Measurements from ENCODE around the gene BCAR1. TPM values are rescaled to one million over a fixed set of nuclear protein-coding genes. Genes with fewer than 3 reads are reported as not detected.
A peak's percentile ranks its signal among the peaks of the same experiment; 100 is the strongest.

The BCAR1 gene
- total and polyA plus RNA-seq, 2 of the 13 experiments (the other 11 are each of a cell fraction or from before 2014, with no cell fraction given), result 48.1 to 51.7 TPM

DNA sequence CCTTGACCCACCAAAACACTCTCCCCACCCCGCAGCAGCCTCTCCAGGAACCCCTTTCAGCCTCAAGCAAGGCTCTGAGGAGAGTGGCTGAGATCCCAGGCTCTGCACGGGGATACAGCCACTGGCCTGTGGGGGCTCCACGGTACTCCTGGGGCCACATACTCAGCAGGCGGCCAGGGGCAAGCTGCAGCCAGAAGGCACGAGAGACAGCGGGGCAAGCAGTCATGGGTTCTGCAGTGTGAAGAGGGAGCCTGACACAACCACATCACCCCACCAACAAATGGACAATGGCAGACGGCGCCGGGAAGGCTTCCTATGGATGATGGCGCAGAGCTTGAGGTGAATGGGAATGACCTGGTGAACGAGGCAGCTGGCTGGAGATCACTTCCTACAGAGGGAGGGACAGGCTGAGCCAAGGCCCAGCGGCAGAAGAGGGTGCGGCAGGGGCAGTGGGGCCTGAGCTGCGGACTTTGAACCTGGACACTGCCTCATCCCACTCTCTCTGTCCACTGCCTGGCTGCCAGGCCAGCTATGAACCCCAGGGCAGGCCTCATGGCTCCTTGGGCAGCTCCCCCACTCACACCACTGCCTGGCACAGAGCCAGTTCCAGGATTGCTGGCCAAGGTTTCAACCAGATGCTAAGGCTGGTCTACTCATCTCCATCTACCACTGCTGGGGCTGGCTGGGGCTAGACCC is 10.8 kb upstream of the BCAR1 start (continued):
- TF ChIP-seq ZNF616 (CRISPR knock-in tag; IDR thresholded peaks at IDR 0.05; ENCODE audit: low read depth), result peak; percentile 74; the same call in 1 of the 2 replicates
- TF ChIP-seq TRIM24 (CRISPR knock-in tag; IDR thresholded peaks at IDR 0.05), result no peak
- no peak for TF ChIP-seq ZNF10 (CRISPR knock-in tag; IDR thresholded peaks at IDR 0.05; ENCODE audit: borderline replicate concordance, low read depth)
- TF ChIP-seq TSC22D2 (CRISPR knock-in tag; IDR thresholded peaks at IDR 0.05; ENCODE audit: borderline replicate concordance), result no peak
- peak; percentile 67; the same call in 1 of the 2 replicates for TF ChIP-seq NCOR1 (IDR thresholded peaks at IDR 0.05; ENCODE audit: borderline replicate concordance, low read length)
- TF ChIP-seq, protein P1, sequence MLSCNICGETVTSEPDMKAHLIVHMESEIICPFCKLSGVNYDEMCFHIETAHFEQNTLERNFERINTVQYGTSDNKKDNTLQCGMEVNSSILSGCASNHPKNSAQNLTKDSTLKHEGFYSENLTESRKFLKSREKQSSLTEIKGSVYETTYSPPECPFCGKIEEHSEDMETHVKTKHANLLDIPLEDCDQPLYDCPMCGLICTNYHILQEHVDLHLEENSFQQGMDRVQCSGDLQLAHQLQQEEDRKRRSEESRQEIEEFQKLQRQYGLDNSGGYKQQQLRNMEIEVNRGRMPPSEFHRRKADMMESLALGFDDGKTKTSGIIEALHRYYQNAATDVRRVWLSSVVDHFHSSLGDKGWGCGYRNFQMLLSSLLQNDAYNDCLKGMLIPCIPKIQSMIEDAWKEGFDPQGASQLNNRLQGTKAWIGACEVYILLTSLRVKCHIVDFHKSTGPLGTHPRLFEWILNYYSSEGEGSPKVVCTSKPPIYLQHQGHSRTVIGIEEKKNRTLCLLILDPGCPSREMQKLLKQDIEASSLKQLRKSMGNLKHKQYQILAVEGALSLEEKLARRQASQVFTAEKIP (CRISPR knock-in tag; IDR thresholded peaks at IDR 0.05; ENCODE audit: borderline replicate concordance), result no peak
- peak; percentile 98 for TF ChIP-seq LCORL (IDR thresholded peaks at IDR 0.05)
- peak; percentile 88 for TF ChIP-seq LCORL (CRISPR knock-in tag; IDR thresholded peaks at IDR 0.05)
- TF ChIP-seq, protein P2, sequence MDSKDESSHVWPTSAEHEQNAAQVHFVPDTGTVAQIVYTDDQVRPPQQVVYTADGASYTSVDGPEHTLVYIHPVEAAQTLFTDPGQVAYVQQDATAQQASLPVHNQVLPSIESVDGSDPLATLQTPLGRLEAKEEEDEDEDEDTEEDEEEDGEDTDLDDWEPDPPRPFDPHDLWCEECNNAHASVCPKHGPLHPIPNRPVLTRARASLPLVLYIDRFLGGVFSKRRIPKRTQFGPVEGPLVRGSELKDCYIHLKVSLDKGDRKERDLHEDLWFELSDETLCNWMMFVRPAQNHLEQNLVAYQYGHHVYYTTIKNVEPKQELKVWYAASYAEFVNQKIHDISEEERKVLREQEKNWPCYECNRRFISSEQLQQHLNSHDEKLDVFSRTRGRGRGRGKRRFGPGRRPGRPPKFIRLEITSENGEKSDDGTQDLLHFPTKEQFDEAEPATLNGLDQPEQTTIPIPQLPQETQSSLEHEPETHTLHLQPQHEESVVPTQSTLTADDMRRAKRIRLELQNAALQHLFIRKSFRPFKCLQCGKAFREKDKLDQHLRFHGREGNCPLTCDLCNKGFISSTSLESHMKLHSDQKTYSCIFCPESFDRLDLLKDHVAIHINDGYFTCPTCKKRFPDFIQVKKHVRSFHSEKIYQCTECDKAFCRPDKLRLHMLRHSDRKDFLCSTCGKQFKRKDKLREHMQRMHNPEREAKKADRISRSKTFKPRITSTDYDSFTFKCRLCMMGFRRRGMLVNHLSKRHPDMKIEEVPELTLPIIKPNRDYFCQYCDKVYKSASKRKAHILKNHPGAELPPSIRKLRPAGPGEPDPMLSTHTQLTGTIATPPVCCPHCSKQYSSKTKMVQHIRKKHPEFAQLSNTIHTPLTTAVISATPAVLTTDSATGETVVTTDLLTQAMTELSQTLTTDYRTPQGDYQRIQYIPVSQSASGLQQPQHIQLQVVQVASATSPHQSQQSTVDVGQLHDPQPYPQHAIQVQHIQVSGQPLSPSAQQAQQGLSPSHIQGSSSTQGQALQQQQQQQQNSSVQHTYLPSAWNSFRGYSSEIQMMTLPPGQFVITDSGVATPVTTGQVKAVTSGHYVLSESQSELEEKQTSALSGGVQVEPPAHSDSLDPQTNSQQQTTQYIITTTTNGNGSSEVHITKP (CRISPR knock-in tag; IDR thresholded peaks at IDR 0.05; ENCODE audit: low read depth), result no peak
- TF ChIP-seq MTF2 (CRISPR knock-in tag; IDR thresholded peaks at IDR 0.05; ENCODE audit: borderline replicate concordance), result no peak
- TF ChIP-seq ELF3 (CRISPR knock-in tag; IDR thresholded peaks at IDR 0.05), result peak; percentile 92
- TF ChIP-seq, protein P3, sequence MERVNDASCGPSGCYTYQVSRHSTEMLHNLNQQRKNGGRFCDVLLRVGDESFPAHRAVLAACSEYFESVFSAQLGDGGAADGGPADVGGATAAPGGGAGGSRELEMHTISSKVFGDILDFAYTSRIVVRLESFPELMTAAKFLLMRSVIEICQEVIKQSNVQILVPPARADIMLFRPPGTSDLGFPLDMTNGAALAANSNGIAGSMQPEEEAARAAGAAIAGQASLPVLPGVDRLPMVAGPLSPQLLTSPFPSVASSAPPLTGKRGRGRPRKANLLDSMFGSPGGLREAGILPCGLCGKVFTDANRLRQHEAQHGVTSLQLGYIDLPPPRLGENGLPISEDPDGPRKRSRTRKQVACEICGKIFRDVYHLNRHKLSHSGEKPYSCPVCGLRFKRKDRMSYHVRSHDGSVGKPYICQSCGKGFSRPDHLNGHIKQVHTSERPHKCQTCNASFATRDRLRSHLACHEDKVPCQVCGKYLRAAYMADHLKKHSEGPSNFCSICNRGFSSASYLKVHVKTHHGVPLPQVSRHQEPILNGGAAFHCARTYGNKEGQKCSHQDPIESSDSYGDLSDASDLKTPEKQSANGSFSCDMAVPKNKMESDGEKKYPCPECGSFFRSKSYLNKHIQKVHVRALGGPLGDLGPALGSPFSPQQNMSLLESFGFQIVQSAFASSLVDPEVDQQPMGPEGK (CRISPR knock-in tag; IDR thresholded peaks at IDR 0.05), result peak; percentile 89
- TF ChIP-seq, protein P4, sequence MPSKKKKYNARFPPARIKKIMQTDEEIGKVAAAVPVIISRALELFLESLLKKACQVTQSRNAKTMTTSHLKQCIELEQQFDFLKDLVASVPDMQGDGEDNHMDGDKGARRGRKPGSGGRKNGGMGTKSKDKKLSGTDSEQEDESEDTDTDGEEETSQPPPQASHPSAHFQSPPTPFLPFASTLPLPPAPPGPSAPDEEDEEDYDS (CRISPR knock-in tag; IDR thresholded peaks at IDR 0.05), result peak; percentile 37
- TF ChIP-seq, protein P5, sequence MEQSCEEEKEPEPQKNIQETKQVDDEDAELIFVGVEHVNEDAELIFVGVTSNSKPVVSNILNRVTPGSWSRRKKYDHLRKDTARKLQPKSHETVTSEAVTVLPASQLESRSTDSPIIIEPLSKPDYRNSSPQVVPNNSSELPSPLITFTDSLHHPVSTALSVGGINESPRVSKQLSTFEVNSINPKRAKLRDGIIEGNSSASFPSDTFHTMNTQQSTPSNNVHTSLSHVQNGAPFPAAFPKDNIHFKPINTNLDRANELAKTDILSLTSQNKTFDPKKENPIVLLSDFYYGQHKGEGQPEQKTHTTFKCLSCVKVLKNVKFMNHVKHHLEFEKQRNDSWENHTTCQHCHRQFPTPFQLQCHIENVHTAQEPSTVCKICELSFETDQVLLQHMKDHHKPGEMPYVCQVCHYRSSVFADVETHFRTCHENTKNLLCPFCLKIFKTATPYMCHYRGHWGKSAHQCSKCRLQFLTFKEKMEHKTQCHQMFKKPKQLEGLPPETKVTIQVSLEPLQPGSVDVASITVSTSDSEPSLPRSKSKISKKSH (CRISPR knock-in tag; IDR thresholded peaks at IDR 0.05; ENCODE audit: borderline replicate concordance), result peak; percentile 13; the same call in 1 of the 2 replicates
- peak; percentile 89 for TF ChIP-seq RBM22 (optimal IDR thresholded peaks at IDR 0.05; ENCODE audit: low read length)
- TF ChIP-seq, protein P6, sequence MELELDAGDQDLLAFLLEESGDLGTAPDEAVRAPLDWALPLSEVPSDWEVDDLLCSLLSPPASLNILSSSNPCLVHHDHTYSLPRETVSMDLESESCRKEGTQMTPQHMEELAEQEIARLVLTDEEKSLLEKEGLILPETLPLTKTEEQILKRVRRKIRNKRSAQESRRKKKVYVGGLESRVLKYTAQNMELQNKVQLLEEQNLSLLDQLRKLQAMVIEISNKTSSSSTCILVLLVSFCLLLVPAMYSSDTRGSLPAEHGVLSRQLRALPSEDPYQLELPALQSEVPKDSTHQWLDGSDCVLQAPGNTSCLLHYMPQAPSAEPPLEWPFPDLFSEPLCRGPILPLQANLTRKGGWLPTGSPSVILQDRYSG (CRISPR knock-in tag; IDR thresholded peaks at IDR 0.05), result no peak

Measured in HepG2 (cell line).